ENCODE measurements around the gene PPM1E. TPM values are rescaled to one million over a fixed set of nuclear protein-coding genes. Genes with fewer than 3 reads are reported as not detected.
"Not testable (repeated sequence)": the region's sequence is repeated elsewhere in the genome, so short reads cannot be mapped to it uniquely, and the experiment has no call there.

PPM1E gene
- total RNA-seq, 1 experiment from 2014 or later = 7.1 TPM

- no peak overlapping the region for H4K5ac ChIP-seq (ENCODE audit: insufficient read length, low read depth, low read length)
- H4K91ac ChIP-seq (ENCODE audit: insufficient read length, low read depth, low read length) = no peak overlapping the region
- Mint-ChIP-seq H3K4me1 (no peaks in the 10 kb centered on the region), H3K27me3 (ENCODE audit: low read depth) (no peaks in the 10 kb centered on the region), H3K36me3 (ENCODE audit: insufficient read depth in 1 of 3, low read depth in 3 of 3) (peaks cover 0 to 2% (median 0%) of the 10 kb centered on the region in 3 experiments; a peak in 1 of 7 replicates), H3K4me3 (no peak overlapping the region), H3K27ac (no peak overlapping the region), H3K9me3 (no peaks in the 10 kb centered on the region)
- H2BK12ac ChIP-seq (ENCODE audit: insufficient read length, low read depth, low read length) = no peak overlapping the region
- TF ChIP-seq CTCF (conservative IDR thresholded peaks at IDR 0.05) = no peak
- H3K14ac ChIP-seq (ENCODE audit: insufficient read depth, low read length) = no peak overlapping the region
- H4K8ac ChIP-seq (replicated peaks; ENCODE audit: insufficient read length, low read depth, low read length) = no peak overlapping the region
- no peak overlapping the region for H3K18ac ChIP-seq (ENCODE audit: insufficient read length, low read depth, low read length)
- H3K56ac ChIP-seq (ENCODE audit: insufficient read length, low read depth, low read length) = no peak overlapping the region
- no peak overlapping the region for H3K4me2 ChIP-seq (ENCODE audit: insufficient read depth, insufficient read length, low read length)
- H3K4me1 ChIP-seq (ENCODE audit: insufficient read depth, low read length) = no peaks in the 10 kb centered on the region
- no peak overlapping the region for H2AK5ac ChIP-seq (ENCODE audit: insufficient read length, low read length)
- no peaks in the 10 kb centered on the region for H3K9me3 ChIP-seq (ENCODE audit: control insufficient read depth, low read depth, low read length)
- H3K23me2 ChIP-seq (ENCODE audit: insufficient read length, low read depth, low read length, poor library complexity, severe bottlenecking) = no peaks in the 10 kb centered on the region
- no peak overlapping the region for H3K4ac ChIP-seq (ENCODE audit: low read depth, low read length)
- H2BK120ac ChIP-seq (ENCODE audit: low read depth, low read length, poor library complexity, severe bottlenecking) = no peak overlapping the region
- no peak overlapping the region for H2BK15ac ChIP-seq (ENCODE audit: low read depth, low read length)
- no CpG with 5 or more reads among the region's 4 CpGs for WGBS (ENCODE audit: extremely low coverage, insufficient read length, low lambda C conversion rate)
- no peak overlapping the region for H3K27ac ChIP-seq (ENCODE audit: insufficient read length, low read depth, low read length)
- H2AFZ ChIP-seq (ENCODE audit: low read length) = no peak overlapping the region
- DNase-seq = no peak
- no peaks in the 10 kb centered on the region for H3K79me1 ChIP-seq (ENCODE audit: insufficient read depth, low read depth, low read length, poor library complexity, severe bottlenecking)
- H3K9ac ChIP-seq (ENCODE audit: extremely low read depth, insufficient read length, low read length) = no peak overlapping the region
- H2BK5ac ChIP-seq (ENCODE audit: insufficient read length, low read length) = no peak overlapping the region
- no peak overlapping the region for H3T11ph ChIP-seq (ENCODE audit: low read length)
- no peak overlapping the region for H2BK20ac ChIP-seq (ENCODE audit: low read depth, low read length, poor library complexity, severe bottlenecking)
- H3K27me3 ChIP-seq (ENCODE audit: insufficient read depth, low read length) = no peaks in the 10 kb centered on the region
- H4K20me1 ChIP-seq (ENCODE audit: control insufficient read depth, insufficient read depth, insufficient read length) = no peaks in the 10 kb centered on the region
- H3K79me2 ChIP-seq (ENCODE audit: insufficient read depth, low read length) = no peaks in the 10 kb centered on the region
- no peak overlapping the region for H3K23ac ChIP-seq (ENCODE audit: insufficient read length, low read depth, low read length)
Measured at GRCh38 chr17:58840820-58841612, 85.4 kb downstream of the PPM1E start.

GRCh38 chr17:58846413-58846812 lies 90.8 kb downstream of the PPM1E start:
- Mint-ChIP-seq H3K9me3 (peaks cover 14 to 30% of the 10 kb centered on the region in 2 experiments), H3K36me3 (ENCODE audit: insufficient read depth in 1 of 3, low read depth in 3 of 3) (peaks cover 8 to 15% (median 9%) of the 10 kb centered on the region in 3 experiments; a peak in 5 of 7 replicates)
- no CpG with 5 or more reads among the region's 3 CpGs for WGBS (ENCODE audit: extremely low coverage, insufficient read length, low lambda C conversion rate)
- H2BK12ac ChIP-seq (ENCODE audit: insufficient read length, low read depth, low read length); H2BK120ac ChIP-seq (ENCODE audit: low read depth, low read length, poor library complexity, severe bottlenecking); H4K91ac ChIP-seq (ENCODE audit: insufficient read length, low read depth, low read length); H4K5ac ChIP-seq (ENCODE audit: insufficient read length, low read depth, low read length); H2BK20ac ChIP-seq (ENCODE audit: low read depth, low read length, poor library complexity, severe bottlenecking); H3K56ac ChIP-seq (ENCODE audit: insufficient read length, low read depth, low read length); H3K4ac ChIP-seq (ENCODE audit: low read depth, low read length); H3T11ph ChIP-seq (ENCODE audit: low read length); H3K4me1 ChIP-seq (ENCODE audit: insufficient read depth, low read length); H2AFZ ChIP-seq (ENCODE audit: low read length); H4K20me1 ChIP-seq (ENCODE audit: control insufficient read depth, insufficient read depth, insufficient read length); H3K14ac ChIP-seq (ENCODE audit: insufficient read depth, low read length); H3K18ac ChIP-seq (ENCODE audit: insufficient read length, low read depth, low read length); H3K9ac ChIP-seq (ENCODE audit: extremely low read depth, insufficient read length, low read length); H3K4me2 ChIP-seq (ENCODE audit: insufficient read depth, insufficient read length, low read length); H4K8ac ChIP-seq (replicated peaks; ENCODE audit: insufficient read length, low read depth, low read length); H3K79me2 ChIP-seq (ENCODE audit: insufficient read depth, low read length); H2BK5ac ChIP-seq (ENCODE audit: insufficient read length, low read length); H3K4me1 Mint-ChIP-seq; H3K4me3 Mint-ChIP-seq; H3K23ac ChIP-seq (ENCODE audit: insufficient read length, low read depth, low read length); H2AK5ac ChIP-seq (ENCODE audit: insufficient read length, low read length); H3K23me2 ChIP-seq (ENCODE audit: insufficient read length, low read depth, low read length, poor library complexity, severe bottlenecking); H3K27ac Mint-ChIP-seq; H3K27ac ChIP-seq (ENCODE audit: insufficient read length, low read depth, low read length); H3K27me3 ChIP-seq (ENCODE audit: insufficient read depth, low read length); DNase-seq; H3K9me3 ChIP-seq (ENCODE audit: control insufficient read depth, low read depth, low read length); H2BK15ac ChIP-seq (ENCODE audit: low read depth, low read length); H3K79me1 ChIP-seq (ENCODE audit: insufficient read depth, low read depth, low read length, poor library complexity, severe bottlenecking); H3K27me3 Mint-ChIP-seq (ENCODE audit: low read depth): not testable (repeated sequence)

Measured in H9 (cell line).